Upper lobe of left lung (tissue), 6 donors: ENCODE data around the gene CDKL2. TPM values are rescaled to one million over a fixed set of nuclear protein-coding genes. Genes with fewer than 3 reads are reported as not detected.
"Not testable (repeated sequence)": the region's sequence is repeated elsewhere in the genome, so short reads cannot be mapped to it uniquely, and the experiment has no call there.

Experiments used
- ATAC-seq, 2 donors: fragments of 200-7000 bp; cut with Tn5 transposase; one replicate each; pipeline ENCODE4 v1.9.1; 2022; ENCODE audit warnings: mild to moderate bottlenecking in 2 of 2, moderate library complexity in 2 of 2; ENCODE audit not compliant: low FRiP score in 2 of 2
- DNase-seq, 2 donors: peaks; one replicate each; pipeline ENCODE4 v3.0.0-alpha.2; 2019 to 2020
- H3K27ac ChIP-seq, 4 donors: fragments of 200-600 bp; sonication (generic); one replicate each; pipeline ENCODE4 v1.5.1; 2016 to 2019
- H3K27me3 ChIP-seq, 4 donors: fragments of 200-600 bp; sonication (generic); one replicate each; pipeline ENCODE4 v1.5.1; 2017 to 2019
- H3K36me3 ChIP-seq, 4 donors: fragments of 200-600 bp; sonication (generic); one replicate each; pipeline ENCODE4 v1.5.1; 2016 to 2019
- H3K4me1 ChIP-seq, 4 donors: fragments of 200-600 bp; sonication (generic); one replicate each; pipeline ENCODE4 v1.5.1; 2018 to 2019
- H3K4me3 ChIP-seq, 4 donors: fragments of 200-600 bp; sonication (generic); one replicate each; pipeline ENCODE4 v1.5.1; 2017 to 2019; ENCODE audit warnings: mild to moderate bottlenecking in 2 of 4, moderate library complexity in 1 of 4
- H3K9me3 ChIP-seq, 4 donors: fragments of 200-600 bp; sonication (generic); one replicate each; pipeline ENCODE4 v1.5.1; 2018 to 2019
- CTCF ChIP-seq, 6 experiments: fragments of 450-650 bp in 4 of 6; fragments of 200-600 bp in 2 of 6; sonication (generic) in 2 of 6; IDR thresholded peaks; one replicate each; pipeline ENCODE4 v1.5.1; 2016 to 2019; ENCODE audit warnings: antibody characterized with exemption in 6 of 6
- EP300 ChIP-seq, 4 donors: sonication (generic); formaldehyde crosslinking; IDR thresholded peaks; one replicate each; pipeline ENCODE4 v1.5.1; 2017; ENCODE audit warnings: antibody characterized with exemption in 4 of 4, control low read depth in 2 of 4
- POLR2A ChIP-seq, 4 donors: fragments of 450-650 bp; IDR thresholded peaks; one replicate each; pipeline ENCODE4 v1.5.1; 2016 to 2017; ENCODE audit warnings: antibody characterized with exemption in 4 of 4, mild to moderate bottlenecking in 2 of 4
- POLR2AphosphoS5 ChIP-seq, 2 donors: sonication (generic); formaldehyde crosslinking; IDR thresholded peaks; one replicate each; pipeline ENCODE4 v1.5.1; 2017; ENCODE audit warnings: antibody characterized with exemption in 2 of 2
- WGBS, 2 donors: methylation state at CpG; one replicate each; pipeline ENCODE4 v1.1.5; 2017 to 2018; 5-methylcytosine and 5-hydroxymethylcytosine counted together
- total RNA-seq, 6 donors: library from RNA; depleted of rRNA in 4 of 6; stranded (reverse); fragments of >200 nt in 4 of 6; gene quantifications; one replicate each; pipeline versions ENCODE4 v1.1.0 to v1.2.1, GENCODE V29; 2016 to 2021
- donor health status: DM: no; HTN: no; CAD: no; lungs with moderate emphysema.
- donor health status: DM: no; HTN: yes; CAD: no; lungs with severe emphysema.

Gene CDKL2
- total RNA-seq, 6 donors from 2014 or later = 3.7 to 32.4 (median 17.0) TPM

GRCh38 chr4:75552452-75552851 lies 77.9 kb downstream of the CDKL2 start:
- TF ChIP-seq CTCF (IDR thresholded peaks at IDR 0.05) (no peak), EP300 (IDR thresholded peaks at IDR 0.05) (no peak), POLR2AphosphoS5 (IDR thresholded peaks at IDR 0.05) (no peak), POLR2A (IDR thresholded peaks at IDR 0.05) (no peak)
- no peaks in the 10 kb centered on the region for H3K4me1 ChIP-seq
- no peaks in the 10 kb centered on the region for H3K27me3 ChIP-seq
- no peak overlapping the region for H3K4me3 ChIP-seq
- no peaks in the 10 kb centered on the region for H3K9me3 ChIP-seq
- no peak for ATAC-seq
- no peak for DNase-seq
- no peaks in the 10 kb centered on the region for H3K36me3 ChIP-seq
- H3K27ac ChIP-seq = no peak overlapping the region

- 91 to 92% methylated on average over 2 of the region's 2 CpGs for WGBS, 2 donors
- H3K36me3 ChIP-seq = peaks cover 0 to 8% (median 1%) of the 10 kb centered on the region in 4 donors
- H3K9me3 ChIP-seq = no peaks in the 10 kb centered on the region
- no peak overlapping the region for H3K27ac ChIP-seq
- no peak overlapping the region for H3K4me3 ChIP-seq
- H3K27me3 ChIP-seq = no peaks in the 10 kb centered on the region
- DNase-seq (no peak), ATAC-seq (no peak)
- no peaks in the 10 kb centered on the region for H3K4me1 ChIP-seq
- no peak for TF ChIP-seq CTCF (IDR thresholded peaks at IDR 0.05)
- TF ChIP-seq EP300 (IDR thresholded peaks at IDR 0.05) = no peak
Measured at GRCh38 chr4:75549019-75549418, 81.3 kb downstream of the CDKL2 start.

- 67 to 71% methylated on average over 15 of the region's 15 CpGs for WGBS, 2 donors
- H3K9me3 ChIP-seq = no peaks in the 10 kb centered on the region
- peak in 1 of 2 donors; percentile 32 for DNase-seq
- no peaks in the 10 kb centered on the region for H3K4me1 ChIP-seq
- H3K27ac ChIP-seq = no peak overlapping the region
- no peaks in the 10 kb centered on the region for H3K27me3 ChIP-seq
- peaks cover 0 to 8% (median 1%) of the 10 kb centered on the region in 4 donors for H3K36me3 ChIP-seq
- peak in 1 of 2 donors; percentile 13 for ATAC-seq
- no peak overlapping the region for H3K4me3 ChIP-seq
- TF ChIP-seq POLR2AphosphoS5 (IDR thresholded peaks at IDR 0.05) = no peak
- no peak for TF ChIP-seq EP300 (IDR thresholded peaks at IDR 0.05)
- no peak for TF ChIP-seq CTCF (IDR thresholded peaks at IDR 0.05)
- no peak for TF ChIP-seq POLR2A (IDR thresholded peaks at IDR 0.05)
Measured at GRCh38 chr4:75547647-75548387, 82.5 kb downstream of the CDKL2 start.

- Histone ChIP-seq H3K36me3 (peaks cover 0 to 8% (median 1%) of the 10 kb centered on the region in 4 donors), H3K27ac (no peak overlapping the region), H3K9me3 (no peaks in the 10 kb centered on the region), H3K4me1 (no peaks in the 10 kb centered on the region), H3K27me3 (no peaks in the 10 kb centered on the region), H3K4me3 (no peak overlapping the region)
- TF ChIP-seq POLR2AphosphoS5 (IDR thresholded peaks at IDR 0.05) (no peak), CTCF (IDR thresholded peaks at IDR 0.05) (no peak), POLR2A (IDR thresholded peaks at IDR 0.05) (no peak), EP300 (IDR thresholded peaks at IDR 0.05) (no peak)
- WGBS, 2 donors = 97 to 100% methylated on average over 3 to 5 of the region's 5 CpGs
- DNase-seq = no peak
- ATAC-seq = no peak
Measured at GRCh38 chr4:75545526-75545925, 84.8 kb downstream of the CDKL2 start.

GRCh38 chr4:75544870-75545269 lies 85.5 kb downstream of the CDKL2 start:
- WGBS, 2 donors = 91% methylated on average over 3 of the region's 3 CpGs

GRCh38 chr4:75544220-75544619 lies 86.1 kb downstream of the CDKL2 start:
- not testable (repeated sequence) for ATAC-seq, H3K27me3 ChIP-seq, H3K36me3 ChIP-seq, H3K9me3 ChIP-seq, H3K27ac ChIP-seq, H3K4me3 ChIP-seq, H3K4me1 ChIP-seq
- DNase-seq = peak in 1 of 2 donors; percentile 13
- 84 to 87% methylated on average over 8 of the region's 8 CpGs for WGBS, 2 donors

More at GRCh38 chr4:75544870-75545269, 85.5 kb downstream of the CDKL2 start:
- Histone ChIP-seq H3K4me1 (no peaks in the 10 kb centered on the region), H3K27me3 (no peaks in the 10 kb centered on the region), H3K36me3 (peaks cover 0 to 8% (median 1%) of the 10 kb centered on the region in 4 donors), H3K4me3 (no peak overlapping the region), H3K27ac (no peak overlapping the region), H3K9me3 (no peaks in the 10 kb centered on the region)
- no peak for ATAC-seq
- TF ChIP-seq POLR2AphosphoS5 (IDR thresholded peaks at IDR 0.05) (no peak), POLR2A (IDR thresholded peaks at IDR 0.05) (no peak), CTCF (IDR thresholded peaks at IDR 0.05) (no peak), EP300 (IDR thresholded peaks at IDR 0.05) (no peak)
- no peak for DNase-seq
